ENCODE measurements around the gene ANKRD11. TPM values are rescaled to one million over a fixed set of nuclear protein-coding genes. Genes with fewer than 3 reads are reported as not detected.

The ANKRD11 gene
- total RNA-seq, 2 experiments from 2014 or later = 157 to 175 TPM

GRCh38 chr16:89315791-89316581, 174.4 kb downstream of the ANKRD11 start:
- Mint-ChIP-seq H3K27me3 (ENCODE audit: low read depth) (no peaks in the 10 kb centered on the region), H3K9me3 (ENCODE audit: insufficient read depth) (no peaks in the 10 kb centered on the region), H3K4me1 (ENCODE audit: low read depth) (peaks cover 97% of the 10 kb centered on the region), H3K27ac (peak overlapping the region; percentile 100), H3K36me3 (ENCODE audit: low read depth) (peaks cover 72% of the 10 kb centered on the region), H3K4me3 (peak overlapping the region; percentile 76)
- ChIA-PET CTCF (interaction anchor here (0.6 to 2.9 kb wide), 12 partner anchors 7 to 192 kb away, joined by 3 to 15 read pairs (median 4); partner anchors contain the start of gene SPG7), POLR2A (interaction anchor here (0.7 to 1.8 kb wide), 11 partner anchors 14 to 318 kb away, joined by 3 to 9 read pairs (median 4); partner anchors contain the start of genes SPG7 and ZNF778)
- peak; percentile 88 for ATAC-seq
- peak; percentile 90 for DNase-seq

- Mint-ChIP-seq H3K27me3 (ENCODE audit: low read depth) (no peaks in the 10 kb centered on the region), H3K36me3 (ENCODE audit: low read depth) (peaks cover 79% of the 10 kb centered on the region), H3K4me1 (ENCODE audit: low read depth) (peaks cover 97% of the 10 kb centered on the region), H3K27ac (peak overlapping the region; percentile 100), H3K4me3 (peak overlapping the region; percentile 76), H3K9me3 (ENCODE audit: insufficient read depth) (no peaks in the 10 kb centered on the region)
- no peak for ATAC-seq
- POLR2A ChIA-PET = interaction anchor here (0.6 to 1.8 kb wide), 9 partner anchors 15 to 334 kb away, joined by 3 to 9 read pairs (median 5); partner anchors contain the start of gene SPG7
- no peak for DNase-seq
- CTCF ChIA-PET = interaction anchor here (0.8 to 2.9 kb wide), 11 partner anchors 9 to 193 kb away, joined by 3 to 15 read pairs (median 4); partner anchors contain the start of gene SPG7
These were observed 175.1 kb downstream of the ANKRD11 start for GRCh38 chr16:89315271-89315670.

GRCh38 chr16:89314854-89315253, 175.5 kb downstream of the ANKRD11 start:
- DNase-seq (no peak), ATAC-seq (no peak)
- H3K27ac Mint-ChIP-seq = peak overlapping the region; percentile 100
- H3K36me3 Mint-ChIP-seq (ENCODE audit: low read depth) = peaks cover 83% of the 10 kb centered on the region
- no peaks in the 10 kb centered on the region for H3K9me3 Mint-ChIP-seq (ENCODE audit: insufficient read depth)
- peak overlapping the region; percentile 76 for H3K4me3 Mint-ChIP-seq
- POLR2A ChIA-PET = interaction anchor here (0.6 to 1.7 kb wide), 6 partner anchors 12 to 334 kb away, joined by 3 to 9 read pairs (median 4); no protein-coding TSS in a partner anchor
- H3K4me1 Mint-ChIP-seq (ENCODE audit: low read depth) = peaks cover 97% of the 10 kb centered on the region
- H3K27me3 Mint-ChIP-seq (ENCODE audit: low read depth) = no peaks in the 10 kb centered on the region
- CTCF ChIA-PET = interaction anchor here (0.7 to 2.9 kb wide), 9 partner anchors 9 to 533 kb away, joined by 3 to 15 read pairs (median 4); partner anchors contain the start of gene SPG7

GRCh38 chr16:89314357-89314756, 176.0 kb downstream of the ANKRD11 start:
- DNase-seq = peak; percentile 70
- peaks cover 87% of the 10 kb centered on the region for H3K36me3 Mint-ChIP-seq (ENCODE audit: low read depth)
- CTCF ChIA-PET = interaction anchor here (0.7 to 2.9 kb wide), 9 partner anchors 11 to 532 kb away, joined by 3 to 10 read pairs (median 5); partner anchors contain the start of gene SPG7

GRCh38 chr16:89313583-89313982, 176.8 kb downstream of the ANKRD11 start:
- DNase-seq = no peak
- no peaks in the 10 kb centered on the region for H3K9me3 Mint-ChIP-seq (ENCODE audit: insufficient read depth)
- no peaks in the 10 kb centered on the region for H3K27me3 Mint-ChIP-seq (ENCODE audit: low read depth)
- H3K4me1 Mint-ChIP-seq (ENCODE audit: low read depth) = peaks cover 97% of the 10 kb centered on the region
- ChIA-PET CTCF (interaction anchor here (1.0 to 2.9 kb wide), 6 partner anchors 10 to 195 kb away, joined by 3 to 10 read pairs (median 4); partner anchors contain the start of gene SPG7), POLR2A (interaction anchor here (0.7 to 1.2 kb wide), 2 partner anchors 13 to 160 kb away, joined by 3 read pairs; no protein-coding TSS in a partner anchor)
- no peak for ATAC-seq
- H3K27ac Mint-ChIP-seq = peak overlapping the region; percentile 100
- peaks cover 90% of the 10 kb centered on the region for H3K36me3 Mint-ChIP-seq (ENCODE audit: low read depth)
- peak overlapping the region; percentile 76 for H3K4me3 Mint-ChIP-seq

More at GRCh38 chr16:89314357-89314756, 176.0 kb downstream of the ANKRD11 start:
- H3K9me3 Mint-ChIP-seq (ENCODE audit: insufficient read depth) = no peaks in the 10 kb centered on the region
- peaks cover 97% of the 10 kb centered on the region for H3K4me1 Mint-ChIP-seq (ENCODE audit: low read depth)
- peak overlapping the region; percentile 100 for H3K27ac Mint-ChIP-seq
- POLR2A ChIA-PET = interaction anchor here (0.7 to 1.7 kb wide), 3 partner anchors 13 to 159 kb away, joined by 3 to 9 read pairs (median 3); no protein-coding TSS in a partner anchor
- H3K27me3 Mint-ChIP-seq (ENCODE audit: low read depth) = no peaks in the 10 kb centered on the region
- peak; percentile 29 for ATAC-seq
- peak overlapping the region; percentile 76 for H3K4me3 Mint-ChIP-seq

- ATAC-seq = no peak
These were observed 177.6 kb downstream of the ANKRD11 start for GRCh38 chr16:89312598-89313299.

GRCh38 chr16:89312194-89312593, 178.2 kb downstream of the ANKRD11 start:
- ATAC-seq (no peak), DNase-seq (no peak)
- ChIA-PET POLR2A (no interaction called here), CTCF (interaction anchor here (0.8 to 2.9 kb wide), 2 partner anchors 20 to 196 kb away, joined by 3 to 10 read pairs; partner anchors contain the start of gene SPG7)
- H3K27me3 Mint-ChIP-seq (ENCODE audit: low read depth) = no peaks in the 10 kb centered on the region
- H3K27ac Mint-ChIP-seq = peak overlapping the region; percentile 43
- no peaks in the 10 kb centered on the region for H3K9me3 Mint-ChIP-seq (ENCODE audit: insufficient read depth)
- peaks cover 96% of the 10 kb centered on the region for H3K4me1 Mint-ChIP-seq (ENCODE audit: low read depth)
- peaks cover 90% of the 10 kb centered on the region for H3K36me3 Mint-ChIP-seq (ENCODE audit: low read depth)
- H3K4me3 Mint-ChIP-seq = no peak overlapping the region

More at GRCh38 chr16:89312598-89313299, 177.6 kb downstream of the ANKRD11 start:
- no peak overlapping the region for H3K4me3 Mint-ChIP-seq
- no peaks in the 10 kb centered on the region for H3K27me3 Mint-ChIP-seq (ENCODE audit: low read depth)
- ChIA-PET CTCF (interaction anchor here (0.8 to 2.9 kb wide), 3 partner anchors 9 to 196 kb away, joined by 3 to 10 read pairs (median 5); partner anchors contain the start of gene SPG7), POLR2A (no interaction called here)
- H3K36me3 Mint-ChIP-seq (ENCODE audit: low read depth) = peaks cover 89% of the 10 kb centered on the region
- H3K27ac Mint-ChIP-seq = peak overlapping the region; percentile 37
- no peak for DNase-seq
- no peaks in the 10 kb centered on the region for H3K9me3 Mint-ChIP-seq (ENCODE audit: insufficient read depth)
- H3K4me1 Mint-ChIP-seq (ENCODE audit: low read depth) = peaks cover 97% of the 10 kb centered on the region

GRCh38 chr16:89311636-89312035, 178.7 kb downstream of the ANKRD11 start:
- Mint-ChIP-seq H3K4me3 (no peak overlapping the region), H3K36me3 (ENCODE audit: low read depth) (peaks cover 88% of the 10 kb centered on the region)
- no peak for DNase-seq

GRCh38 chr16:89309438-89310122, 180.8 kb downstream of the ANKRD11 start:
- no peaks in the 10 kb centered on the region for H3K27me3 Mint-ChIP-seq (ENCODE audit: low read depth)
- POLR2A ChIA-PET = interaction anchor here (0.9 kb wide), 1 partner anchor 22 kb away, joined by 3 read pairs; no protein-coding TSS in a partner anchor
- H3K27ac Mint-ChIP-seq = peak overlapping the region; percentile 34
- H3K4me3 Mint-ChIP-seq = no peak overlapping the region
- DNase-seq (no peak), ATAC-seq (no peak)
- H3K9me3 Mint-ChIP-seq (ENCODE audit: insufficient read depth) = no peaks in the 10 kb centered on the region
- CTCF ChIA-PET = interaction anchor here (1.1 to 1.8 kb wide), 3 partner anchors 11 to 199 kb away, joined by 4 to 7 read pairs (median 7); partner anchors contain the start of gene SPG7
- peaks cover 74% of the 10 kb centered on the region for H3K4me1 Mint-ChIP-seq (ENCODE audit: low read depth)
- peaks cover 75% of the 10 kb centered on the region for H3K36me3 Mint-ChIP-seq (ENCODE audit: low read depth)

More at GRCh38 chr16:89311636-89312035, 178.7 kb downstream of the ANKRD11 start:
- POLR2A ChIA-PET = no interaction called here
- H3K27me3 Mint-ChIP-seq (ENCODE audit: low read depth) = no peaks in the 10 kb centered on the region
- no peak for ATAC-seq
- H3K9me3 Mint-ChIP-seq (ENCODE audit: insufficient read depth) = no peaks in the 10 kb centered on the region
- CTCF ChIA-PET = interaction anchor here (2.9 kb wide), 1 partner anchor 197 kb away, joined by 10 read pairs; the partner anchor contains the start of gene SPG7
- H3K27ac Mint-ChIP-seq = peak overlapping the region; percentile 27
- peaks cover 93% of the 10 kb centered on the region for H3K4me1 Mint-ChIP-seq (ENCODE audit: low read depth)

- peaks cover 74% of the 10 kb centered on the region for H3K36me3 Mint-ChIP-seq (ENCODE audit: low read depth)
- ChIA-PET CTCF (interaction anchor here (0.6 to 1.8 kb wide), 4 partner anchors 8 to 200 kb away, joined by 3 to 7 read pairs (median 6); partner anchors contain the start of gene SPG7), POLR2A (interaction anchor here (0.6 kb wide), 1 partner anchor 23 kb away, joined by 3 read pairs; no protein-coding TSS in a partner anchor)
- ATAC-seq (peak; percentile 63), DNase-seq (peak; percentile 73)
- H3K27me3 Mint-ChIP-seq (ENCODE audit: low read depth) = no peaks in the 10 kb centered on the region
- peaks cover 74% of the 10 kb centered on the region for H3K4me1 Mint-ChIP-seq (ENCODE audit: low read depth)
- no peaks in the 10 kb centered on the region for H3K9me3 Mint-ChIP-seq (ENCODE audit: insufficient read depth)
- no peak overlapping the region for H3K4me3 Mint-ChIP-seq
- peak overlapping the region; percentile 74 for H3K27ac Mint-ChIP-seq
These were observed 181.7 kb downstream of the ANKRD11 start for GRCh38 chr16:89308391-89309333.

All from activated CD8-positive, alpha-beta T cell treated with anti-CD3 and anti-CD28 coated beads, Interleukin-2, amount 10 ng/mL, durations not matched to agents 7 days and 5 days (primary cell).